Motor neuron (in vitro differentiated cells): Measurements from ENCODE around the gene IGHMBP2. TPM values are rescaled to one million over a fixed set of nuclear protein-coding genes. Genes with fewer than 3 reads are reported as not detected.
"Not testable (repeated sequence)": the region's sequence is repeated elsewhere in the genome, so short reads cannot be mapped to it uniquely, and the experiment has no call there.

Source experiments
- ATAC-seq, 8 experiments: fragments of 200-7000 bp; cut with Tn5 transposase; replicated peaks in 6 of 8; 2 replicates each; pipeline ENCODE4 v1.8.0; 2021; ENCODE audit warnings: mild to moderate bottlenecking in 8 of 8, moderate library complexity in 8 of 8
- H3K27ac ChIP-seq, 2 donors: fragments of 250-450 bp; sonication (Bioruptor Pico); 2 replicates each; pipeline ENCODE4 v1.9.0; 2021; ENCODE audit warnings: antibody characterized with exemption in 2 of 2, mild to moderate bottlenecking in 2 of 2, moderate library complexity in 1 of 2
- H3K4me1 ChIP-seq, 2 donors: fragments of 250-450 bp; sonication (Bioruptor Pico); replicated peaks in 1 of 2; 2 replicates each; pipeline ENCODE4 v1.6.1; 2021; ENCODE audit warnings: antibody characterized with exemption in 2 of 2, mild to moderate bottlenecking in 2 of 2, moderate library complexity in 1 of 2
- H3K4me3 ChIP-seq, 5 donors: fragments of 250-450 bp; sonication (Bioruptor Pico); 2 replicates each; pipeline ENCODE4 v1.9.0; 2021; ENCODE audit warnings: antibody characterized with exemption in 5 of 5, mild to moderate bottlenecking in 5 of 5, moderate library complexity in 4 of 5
- WGBS, 10 experiments: fragments of 450-650 bp; shearing (Covaris generic); methylation state at CpG; one replicate each; pipeline ENCODE4 v1.0.0; 2022; 5-methylcytosine and 5-hydroxymethylcytosine counted together
- in situ Hi-C, 9 experiments: fragments of 400-800 bp; cut with MboI; loops; one replicate each; pipeline ENCODE4 v1.15.0; 2021; ENCODE audit warnings: low sequenced_read_pairs in 9 of 9, low pct_unique_long_range_greater_than_20kb in 2 of 9; ENCODE audit not compliant: unreplicated experiment in 9 of 9
- total RNA-seq, 8 experiments: library from RNA; unstranded; fragments of 300-600 nt; gene quantifications; 2 replicates each; pipeline versions ENCODE4 v1.2.3 to v1.2.4, GENCODE V29; 2022

The IGHMBP2 gene
- total RNA-seq, 8 experiments from 2014 or later = 6.7 to 21.0 (median 10.3) TPM

DNA sequence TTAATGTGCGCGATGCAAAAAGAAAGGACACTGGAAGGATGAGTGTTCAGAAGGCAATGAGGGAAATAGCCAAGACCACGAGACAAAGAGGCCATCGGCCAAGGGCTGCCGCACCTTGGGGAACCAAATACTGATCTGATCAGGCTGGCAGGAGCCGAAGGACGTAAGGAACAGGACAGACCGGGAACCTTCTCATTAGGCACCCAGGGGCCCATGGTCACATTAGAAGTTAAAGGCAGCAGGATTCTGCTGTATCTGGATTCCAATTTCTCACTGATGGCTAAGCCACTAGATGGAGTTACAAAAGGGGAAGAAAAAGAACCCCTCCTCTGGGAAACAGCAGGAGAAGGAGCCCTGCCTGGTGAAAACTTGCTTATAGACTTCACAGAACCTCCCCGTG, 33.2 kb upstream of the IGHMBP2 start:
- Histone ChIP-seq H3K27ac (no peak overlapping the region), H3K4me1 (peaks cover 0 to 3% of the 10 kb centered on the region in 2 donors), H3K4me3 (no peak overlapping the region)
- in situ Hi-C loops = no loop called here
- 20 to 100% (median 52%) methylated on average over 1 to 8 of the region's 9 CpGs for WGBS, 10 experiments
- ATAC-seq = peak in 5 of 8 experiments; percentile 7 to 32 (median 21)

GRCh38 chr11:68872216-68873003, 31.3 kb upstream of the IGHMBP2 start:
- peak in 1 of 8 experiments; percentile 52 for ATAC-seq
- Histone ChIP-seq H3K4me3 (no peak overlapping the region), H3K27ac (no peak overlapping the region), H3K4me1 (peaks cover 0 to 3% of the 10 kb centered on the region in 2 donors)
- 46 to 100% (median 85%) methylated on average over 2 to 12 of the region's 12 CpGs; no CpG with 5 or more reads in 1 of the 10 experiments for WGBS, 10 experiments
- in situ Hi-C loops = no loop called here

DNA sequence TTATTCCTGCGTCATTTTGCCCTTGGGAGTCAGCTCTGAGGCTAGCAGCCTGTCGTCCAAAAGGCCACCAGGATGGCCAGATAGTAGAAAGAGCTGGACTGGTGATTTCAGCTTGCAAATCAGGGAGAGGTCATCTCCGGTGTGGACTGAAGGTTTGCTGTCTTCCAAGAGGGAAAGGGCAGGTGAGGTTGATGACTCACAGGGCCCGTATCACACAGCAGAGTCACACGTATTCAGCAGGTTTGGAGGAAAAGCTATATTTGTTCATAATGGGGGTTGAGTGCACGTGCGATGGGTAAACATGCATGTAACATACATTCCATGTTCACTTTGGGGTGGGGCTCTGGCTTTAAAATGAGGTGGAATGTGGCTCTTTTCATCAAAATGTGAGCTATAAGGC, 25.7 kb upstream of the IGHMBP2 start:
- WGBS, 10 experiments = 60 to 100% (median 75%) methylated on average over 2 to 4 of the region's 7 CpGs; no CpG with 5 or more reads in 4 of the 10 experiments
- Histone ChIP-seq H3K4me3 (no peak overlapping the region), H3K4me1 (no peaks in the 10 kb centered on the region), H3K27ac (no peak overlapping the region)
- no peak for ATAC-seq
- in situ Hi-C loops = loop anchor here in 1 of 9 experiments (25.0 kb wide), 1 partner anchor 241 kb away; no protein-coding TSS in a partner anchor

DNA sequence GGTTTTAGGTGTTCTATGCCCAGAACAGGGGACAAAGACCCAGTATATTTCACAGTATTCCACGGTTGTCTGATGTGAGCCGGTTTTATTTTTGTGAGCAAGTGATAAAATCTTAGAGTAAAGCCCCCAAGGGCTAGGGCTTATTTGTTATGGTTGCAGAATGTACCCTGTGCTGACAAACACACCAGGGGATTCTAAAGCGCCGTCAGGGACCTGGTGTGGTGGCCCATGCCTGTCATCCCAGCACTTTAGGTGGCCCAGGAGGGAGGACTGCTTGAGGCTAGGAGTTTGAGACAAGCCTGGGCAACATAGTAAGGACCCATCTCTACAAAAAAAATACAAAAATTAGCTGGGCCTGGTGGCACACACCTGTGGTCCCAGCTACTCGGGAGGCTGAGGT, 22.8 kb upstream of the IGHMBP2 start:
- Histone ChIP-seq H3K27ac (no peak overlapping the region), H3K4me1 (no peaks in the 10 kb centered on the region), H3K4me3 (no peak overlapping the region)
- ATAC-seq = no peak
- in situ Hi-C loops = loop anchor here in 1 of 9 experiments (25.0 kb wide), 1 partner anchor 244 kb away; no protein-coding TSS in a partner anchor
- 67 to 100% (median 93%) methylated on average over 1 to 4 of the region's 5 CpGs; no CpG with 5 or more reads in 2 of the 10 experiments for WGBS, 10 experiments

DNA sequence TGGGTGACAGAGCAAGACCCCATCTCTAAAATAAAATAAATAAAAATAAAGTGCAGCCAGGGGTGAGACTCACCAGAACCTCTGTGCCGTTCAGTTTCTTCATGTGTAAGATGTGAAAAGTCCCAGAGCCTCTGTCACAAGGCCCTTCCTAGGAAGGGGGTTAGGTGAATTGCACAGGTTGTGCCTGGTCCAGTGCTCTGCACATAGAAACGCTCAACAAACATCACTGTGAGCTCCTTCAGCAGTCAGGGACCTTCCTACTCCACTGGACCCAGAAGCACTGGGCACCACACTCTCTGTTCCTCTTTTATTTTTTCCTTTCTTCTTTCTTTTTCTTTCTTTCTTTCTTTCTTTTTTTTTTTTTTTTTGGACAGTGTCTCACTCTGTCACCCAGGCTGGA, 22.4 kb upstream of the IGHMBP2 start:
- 83 to 100% (median 90%) methylated on average over 1 to 2 of the region's 2 CpGs; no CpG with 5 or more reads in 3 of the 10 experiments for WGBS, 10 experiments
- Histone ChIP-seq H3K4me1 (no peaks in the 10 kb centered on the region), H3K27ac (no peak overlapping the region), H3K4me3 (no peak overlapping the region)
- no peak for ATAC-seq
- in situ Hi-C loops = loop anchor here in 1 of 9 experiments (25.0 kb wide), 1 partner anchor 244 kb away; no protein-coding TSS in a partner anchor

DNA sequence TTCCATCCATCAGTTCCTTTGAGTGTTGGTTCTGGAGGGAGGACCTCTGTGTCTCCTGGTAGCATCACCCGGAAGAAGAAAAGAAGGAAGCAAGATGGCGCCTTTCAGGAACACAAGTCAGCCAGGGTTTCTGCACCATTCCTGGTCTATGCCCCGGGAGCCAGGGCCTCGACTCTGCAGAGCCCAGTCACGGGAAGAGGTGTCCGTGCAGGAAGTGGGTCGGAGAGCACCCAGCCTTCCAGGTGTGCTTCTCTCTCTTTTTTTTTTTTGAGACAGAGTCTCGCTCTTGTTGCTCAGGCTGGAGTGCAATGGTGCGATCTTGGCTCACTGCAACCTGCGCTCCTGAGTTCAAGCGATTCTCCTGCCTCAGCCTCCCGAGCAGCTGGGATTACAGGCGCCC, 21.3 kb upstream of the IGHMBP2 start:
- Histone ChIP-seq H3K4me3 (no peak overlapping the region), H3K4me1 (no peaks in the 10 kb centered on the region), H3K27ac (no peak overlapping the region)
- WGBS, 10 experiments = 75 to 100% (median 91%) methylated on average over 1 to 9 of the region's 13 CpGs; no CpG with 5 or more reads in 2 of the 10 experiments
- in situ Hi-C loops = loop anchor here in 1 of 9 experiments (25.0 kb wide), 1 partner anchor 245 kb away; no protein-coding TSS in a partner anchor
- ATAC-seq = no peak

- 80 to 100% (median 94%) methylated on average over 1 to 13 of the region's 15 CpGs; no CpG with 5 or more reads in 1 of the 10 experiments for WGBS, 10 experiments
- in situ Hi-C loops = loop anchor here in 1 of 9 experiments (25.0 kb wide), 1 partner anchor 248 kb away; no protein-coding TSS in a partner anchor
- ATAC-seq, H3K4me3 ChIP-seq, H3K27ac ChIP-seq, H3K4me1 ChIP-seq: not testable (repeated sequence)
Observed at GRCh38 chr11:68884827-68885226, 18.9 kb upstream of the IGHMBP2 start.

DNA sequence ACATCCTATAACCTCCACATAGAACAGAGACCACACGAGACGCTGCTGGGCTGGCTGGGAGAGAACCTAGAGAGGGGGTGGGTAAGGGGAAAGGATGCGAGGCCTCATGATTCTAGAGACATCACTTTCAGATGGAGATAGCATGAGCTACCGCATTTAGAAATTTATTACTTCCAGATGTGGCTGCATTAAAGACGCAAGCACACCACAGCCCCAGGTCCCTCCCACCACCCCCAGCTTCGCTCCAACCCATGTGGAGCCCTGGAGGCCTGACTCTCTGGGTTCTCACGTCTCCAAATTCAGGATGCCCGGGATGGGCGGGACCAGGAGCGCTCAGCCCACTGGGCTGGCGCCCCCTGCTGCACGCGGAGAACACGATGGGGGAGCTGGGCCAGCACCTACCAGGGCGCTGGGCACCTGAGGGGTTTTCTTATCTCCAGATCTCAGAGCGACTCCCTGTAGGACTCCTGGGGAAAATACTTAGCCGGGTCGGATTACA, 13.7 kb upstream of the IGHMBP2 start:
- 7 to 88% (median 81%) methylated on average over 3 to 4 of the region's 18 CpGs; no CpG with 5 or more reads in 7 of the 10 experiments for WGBS, 10 experiments
- H3K27ac ChIP-seq = no peak overlapping the region
- in situ Hi-C loops = loop anchor here in 1 of 9 experiments (25.0 kb wide), 1 partner anchor 253 kb away; no protein-coding TSS in a partner anchor
- no peaks in the 10 kb centered on the region for H3K4me1 ChIP-seq
- peak in 6 of 8 experiments; percentile 19 to 94 (median 61) for ATAC-seq
- H3K4me3 ChIP-seq = no peak overlapping the region

DNA sequence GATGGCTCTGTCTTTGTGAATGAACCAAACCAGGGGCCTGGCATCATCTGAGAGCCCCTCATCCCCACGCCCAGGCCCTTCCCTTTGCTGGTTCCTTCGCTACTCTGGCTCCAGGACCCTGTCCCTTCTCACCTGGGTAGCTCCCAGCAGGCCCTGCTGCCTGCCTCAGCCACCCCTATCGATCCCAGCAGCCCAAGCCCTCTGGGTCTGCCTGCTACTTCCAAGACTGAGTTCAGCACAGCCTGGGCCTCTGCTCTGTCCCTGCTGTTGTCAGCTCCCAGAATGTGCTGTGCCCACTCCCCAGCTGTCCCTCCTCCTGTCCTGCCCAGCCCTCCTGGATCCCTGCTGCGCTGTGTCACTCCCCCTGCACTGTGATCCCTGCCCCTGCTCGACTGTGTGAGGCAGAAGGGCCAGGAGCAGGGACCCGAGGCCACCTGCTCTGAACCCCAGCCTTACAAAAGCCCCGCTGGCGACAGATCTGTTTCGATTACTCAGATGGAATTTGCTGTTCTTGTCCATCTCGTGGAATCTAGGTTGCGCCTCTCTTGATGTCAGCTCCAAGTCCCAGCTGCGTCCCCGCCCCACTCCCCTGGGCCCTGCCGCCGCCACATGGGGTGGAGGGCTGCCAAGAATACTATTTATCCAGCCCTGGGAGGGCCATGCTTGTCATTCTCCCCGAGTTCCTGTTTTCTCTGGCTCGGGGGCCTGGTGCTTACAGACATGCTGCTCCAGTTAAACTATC, 13.0 kb upstream of the IGHMBP2 start:
- in situ Hi-C loops = loop anchor here in 1 of 9 experiments (25.0 kb wide), 1 partner anchor 253 kb away; no protein-coding TSS in a partner anchor
- WGBS, 10 experiments = 18 to 82% (median 52%) methylated on average over 1 to 9 of the region's 17 CpGs; no CpG with 5 or more reads in 2 of the 10 experiments

DNA sequence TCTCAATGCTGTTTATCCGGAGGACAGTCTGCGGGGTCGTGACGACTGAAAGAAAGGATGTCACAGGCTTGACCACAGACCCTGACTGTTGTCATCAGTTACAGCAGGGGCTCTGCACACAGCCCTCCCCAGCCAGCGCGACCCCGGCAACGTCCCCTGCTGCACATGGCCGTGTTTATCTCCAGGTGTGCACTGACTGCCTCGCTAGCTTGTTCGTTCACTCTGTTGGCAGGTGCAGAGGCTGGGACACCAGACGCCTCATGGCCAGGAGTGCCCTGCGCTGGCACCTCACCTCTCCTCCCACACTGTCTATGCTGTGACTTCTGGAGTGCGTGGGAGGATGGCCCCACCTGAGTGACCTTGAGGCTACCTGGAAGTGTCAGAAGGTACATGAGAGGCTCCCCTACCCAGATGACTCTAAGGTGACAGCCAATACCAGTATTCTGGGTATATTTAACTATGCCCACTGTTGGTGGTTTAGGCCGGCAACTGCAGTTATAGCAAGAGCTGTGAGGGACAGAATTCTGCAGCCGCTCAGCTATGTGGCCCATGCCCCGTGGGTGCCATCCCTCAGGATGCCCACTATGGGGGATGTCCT, 12.2 kb upstream of the IGHMBP2 start:
- ATAC-seq = peak in 3 of 8 experiments; percentile 10 to 58 (median 10)
- Histone ChIP-seq H3K4me1 (no peaks in the 10 kb centered on the region), H3K4me3 (no peak overlapping the region), H3K27ac (no peak overlapping the region)
- WGBS, 10 experiments = 20 to 97% (median 90%) methylated on average over 1 to 6 of the region's 17 CpGs; no CpG with 5 or more reads in 3 of the 10 experiments
- in situ Hi-C loops = loop anchor here in 1 of 9 experiments (25.0 kb wide), 1 partner anchor 254 kb away; no protein-coding TSS in a partner anchor

More for the DNA sequence above, 13.0 kb upstream of the IGHMBP2 start:
- peak; percentile 29 to 91 (median 66) for ATAC-seq
- Histone ChIP-seq H3K27ac (no peak overlapping the region), H3K4me3 (no peak overlapping the region), H3K4me1 (no peaks in the 10 kb centered on the region)

DNA sequence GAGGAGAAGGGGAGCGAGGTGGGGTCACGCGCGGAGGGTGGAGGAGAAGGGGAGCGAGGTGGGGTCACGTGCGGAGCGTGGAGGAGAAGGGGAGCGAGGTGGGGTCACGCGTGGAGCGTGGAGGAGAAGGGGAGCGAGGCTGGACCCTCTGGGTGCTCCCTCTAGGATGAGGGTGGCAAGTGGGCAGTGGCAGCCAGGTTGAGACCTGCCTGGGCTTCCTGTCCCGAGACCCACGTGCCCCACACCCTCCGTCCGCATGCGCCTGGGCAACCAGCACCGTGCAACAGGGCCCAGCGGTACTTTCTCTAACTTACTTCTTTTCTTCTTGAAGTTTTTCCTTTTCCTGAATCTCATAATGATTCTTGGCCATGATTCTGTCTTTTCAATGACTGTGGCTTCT, 11.1 kb upstream of the IGHMBP2 start:
- Histone ChIP-seq H3K4me3 (no peak overlapping the region), H3K27ac (no peak overlapping the region), H3K4me1 (no peaks in the 10 kb centered on the region)
- WGBS, 10 experiments = 73 to 100% (median 98%) methylated on average over 2 to 7 of the region's 20 CpGs; no CpG with 5 or more reads in 5 of the 10 experiments
- in situ Hi-C loops = loop anchor here in 1 of 9 experiments (25.0 kb wide), 1 partner anchor 255 kb away; no protein-coding TSS in a partner anchor
- no peak for ATAC-seq

GRCh38 chr11:68893282-68893681, 10.4 kb upstream of the IGHMBP2 start:
- in situ Hi-C loops = loop anchor here in 1 of 9 experiments (25.0 kb wide), 1 partner anchor 256 kb away; no protein-coding TSS in a partner anchor
- no peak overlapping the region for H3K27ac ChIP-seq
- no peak for ATAC-seq
- no peak overlapping the region for H3K4me3 ChIP-seq
- WGBS, 10 experiments = 90 to 100% (median 100%) methylated on average over 1 to 4 of the region's 5 CpGs; no CpG with 5 or more reads in 4 of the 10 experiments
- no peaks in the 10 kb centered on the region for H3K4me1 ChIP-seq
